Loucy (cell line): ENCODE measurements around the gene MCTP2.

Source experiments
- H2AFZ ChIP-seq: fragments of 200-600 bp; sonication (generic); 2 replicates; pipeline ENCODE4 v1.6.0; 2016; ENCODE audit warnings: antibody characterized with exemption, mild to moderate bottlenecking, low read length, moderate library complexity
- H3F3A ChIP-seq: fragments of 200-600 bp; 2 replicates; pipeline ENCODE4 v1.6.0; 2016; ENCODE audit warnings: antibody characterized with exemption, low read depth, mild to moderate bottlenecking
- H3K27me3 ChIP-seq: fragments of 200-600 bp; sonication (generic); 2 replicates; pipeline ENCODE4 v1.6.1; 2014; ENCODE audit warnings: low read length, mild to moderate bottlenecking; ENCODE audit not compliant: insufficient read depth, poor library complexity, severe bottlenecking
- H3K36me3 ChIP-seq: fragments of 200-600 bp; sonication (generic); 2 replicates; pipeline ENCODE4 v1.6.1; 2016; ENCODE audit warnings: low read length; ENCODE audit not compliant: insufficient read depth
- H3K4me1 ChIP-seq: fragments of 200-600 bp; sonication (generic); 2 replicates; pipeline ENCODE4 v1.5.1; 2014; ENCODE audit warnings: low read length, mild to moderate bottlenecking; ENCODE audit not compliant: insufficient read depth, poor library complexity, severe bottlenecking
- H3K4me2 ChIP-seq: fragments of 200-600 bp; sonication (generic); 2 replicates; pipeline ENCODE4 v1.6.0; 2014; ENCODE audit warnings: antibody characterized with exemption, low read length, low read depth, mild to moderate bottlenecking; ENCODE audit not compliant: poor library complexity, severe bottlenecking
- H3K4me3 ChIP-seq: fragments of 200-600 bp; sonication (generic); 2 replicates; pipeline ENCODE4 v1.5.1; 2014; ENCODE audit warnings: low read length, mild to moderate bottlenecking, mixed read lengths; ENCODE audit not compliant: poor library complexity, severe bottlenecking
- H3K79me2 ChIP-seq: fragments of 200-600 bp; sonication (generic); 2 replicates; pipeline ENCODE4 v1.6.1; 2014; ENCODE audit warnings: low read length; ENCODE audit not compliant: insufficient read depth
- H3K9ac ChIP-seq: fragments of 200-600 bp; sonication (generic); 2 replicates; pipeline ENCODE4 v1.6.0; 2014; ENCODE audit warnings: mild to moderate bottlenecking, low read depth, low read length, moderate library complexity; ENCODE audit not compliant: poor library complexity, severe bottlenecking
- H3K9me2 ChIP-seq: fragments of 200-600 bp; sonication (generic); replicated peaks from 2 replicates; pipeline ENCODE4 v1.6.1; 2016; ENCODE audit warnings: low read depth, low read length, mixed read lengths
- H3K9me3 ChIP-seq: fragments of 200-600 bp; sonication (generic); 2 replicates; pipeline ENCODE4 v1.6.1; 2014; ENCODE audit warnings: mild to moderate bottlenecking, antibody characterized with exemption, low read length, low read depth; ENCODE audit not compliant: insufficient read depth
- H4K20me1 ChIP-seq: fragments of 200-600 bp; sonication (generic); 2 replicates; pipeline ENCODE4 v1.6.0; 2014; ENCODE audit warnings: antibody characterized with exemption, low read length, mild to moderate bottlenecking; ENCODE audit not compliant: insufficient read depth, poor library complexity, severe bottlenecking
- CTCF ChIP-seq: fragments of 200-600 bp; sonication (generic); conservative IDR thresholded peaks from 2 replicates; pipeline ENCODE4 v1.5.1; 2014; ENCODE audit warnings: mild to moderate bottlenecking, antibody characterized with exemption, low read length
- EZH2phosphoT487 ChIP-seq: fragments of 200-600 bp; IDR thresholded peaks from 2 replicates; pipeline ENCODE4 v1.6.1; 2018; ENCODE audit warnings: antibody characterized with exemption, mild to moderate bottlenecking, moderate library complexity, borderline replicate concordance

The MCTP2 gene

GRCh38 chr15:94503293-94503692 is 271.9 kb downstream of the MCTP2 start:
- Histone ChIP-seq H3K79me2 (no peaks in the 10 kb centered on the region), H3K9me3 (no peaks in the 10 kb centered on the region), H3K9me2 (no peaks in the 10 kb centered on the region)

GRCh38 chr15:94509259-94509658 is 277.9 kb downstream of the MCTP2 start:
- H3K27me3 ChIP-seq: no peaks in the 10 kb centered on the region
- no peak for TF ChIP-seq EZH2phosphoT487
- TF ChIP-seq CTCF: no peak

More at GRCh38 chr15:94503293-94503692, 271.9 kb downstream of the MCTP2 start:
- H3K4me2 ChIP-seq: no peak overlapping the region
- no peak for TF ChIP-seq EZH2phosphoT487
- no peak for TF ChIP-seq CTCF
- no peak overlapping the region for H3K4me3 ChIP-seq
- H3F3A ChIP-seq: no peaks in the 10 kb centered on the region
- H2AFZ ChIP-seq: no peak overlapping the region
- H3K36me3 ChIP-seq: no peaks in the 10 kb centered on the region
- H3K9ac ChIP-seq: no peak overlapping the region
- H4K20me1 ChIP-seq: no peaks in the 10 kb centered on the region
- H3K4me1 ChIP-seq: no peaks in the 10 kb centered on the region
- no peaks in the 10 kb centered on the region for H3K27me3 ChIP-seq

GRCh38 chr15:94522125-94522524 is 290.8 kb downstream of the MCTP2 start:
- Histone ChIP-seq H3K9me3 (no peaks in the 10 kb centered on the region), H3K4me3 (no peak overlapping the region), H3K79me2 (no peaks in the 10 kb centered on the region), H2AFZ (no peak overlapping the region), H3K4me2 (no peak overlapping the region), H3F3A (no peaks in the 10 kb centered on the region), H3K36me3 (no peaks in the 10 kb centered on the region), H3K27me3 (no peaks in the 10 kb centered on the region), H3K4me1 (no peaks in the 10 kb centered on the region), H4K20me1 (no peaks in the 10 kb centered on the region), H3K9me2 (no peaks in the 10 kb centered on the region), H3K9ac (no peak overlapping the region)
- TF ChIP-seq CTCF (no peak), EZH2phosphoT487 (no peak)

More at GRCh38 chr15:94509259-94509658, 277.9 kb downstream of the MCTP2 start:
- no peaks in the 10 kb centered on the region for H3K36me3 ChIP-seq
- H3K4me3 ChIP-seq: no peak overlapping the region
- no peaks in the 10 kb centered on the region for H3K4me1 ChIP-seq
- H3K9ac ChIP-seq: no peak overlapping the region
- no peaks in the 10 kb centered on the region for H4K20me1 ChIP-seq
- H3K4me2 ChIP-seq: no peak overlapping the region
- H3K9me3 ChIP-seq: no peaks in the 10 kb centered on the region
- H3F3A ChIP-seq: no peaks in the 10 kb centered on the region
- H3K9me2 ChIP-seq: no peaks in the 10 kb centered on the region
- H2AFZ ChIP-seq: no peak overlapping the region
- H3K79me2 ChIP-seq: no peaks in the 10 kb centered on the region
